Lung (tissue), 12 donors: ENCODE data around the gene CSNK2A3. TPM values are rescaled to one million over a fixed set of nuclear protein-coding genes. Genes with fewer than 3 reads are reported as not detected.

ENCODE experiments used
- ATAC-seq: fragments of 200-7000 bp; cut with Tn5 transposase; one replicate; pipeline ENCODE4 v1.9.1; 2020; ENCODE audit warnings: moderate number of reproducible peaks; ENCODE audit not compliant: insufficient read depth, low FRiP score
- DNase-seq, 3 donors: peaks; one replicate each; pipeline ENCODE4 v3.0.0-alpha.2; 2013 to 2017
- H3K27ac ChIP-seq, 2 donors: one replicate each; pipeline ENCODE4 v1.5.1; 2013; ENCODE audit warnings: mild to moderate bottlenecking in 2 of 2, moderate library complexity in 2 of 2, control low read depth in 1 of 2, inconsistent platforms in 1 of 2, low read depth in 1 of 2, low read length in 1 of 2
- H3K27me3 ChIP-seq, 3 donors: one replicate each; pipeline ENCODE4 v1.5.1; 2013; ENCODE audit warnings: low read length in 2 of 3; ENCODE audit not compliant: control insufficient read depth in 3 of 3, insufficient read depth in 3 of 3
- H3K36me3 ChIP-seq, 4 donors: one replicate each; pipeline ENCODE4 v1.5.1; 2013; ENCODE audit warnings: low read length in 4 of 4, mild to moderate bottlenecking in 1 of 4, moderate library complexity in 1 of 4; ENCODE audit not compliant: control insufficient read depth in 4 of 4, insufficient read depth in 4 of 4
- H3K4me1 ChIP-seq, 5 donors: one replicate each; pipeline ENCODE4 v1.5.1; 2013; ENCODE audit warnings: low read length in 5 of 5, mild to moderate bottlenecking in 2 of 5, moderate library complexity in 1 of 5; ENCODE audit not compliant: control insufficient read depth in 5 of 5, insufficient read depth in 5 of 5
- H3K4me3 ChIP-seq: one replicate; pipeline ENCODE4 v1.5.1; 2013; ENCODE audit warnings: mild to moderate bottlenecking, control low read depth, moderate library complexity
- H3K9ac ChIP-seq, 2 donors: one replicate each; pipeline ENCODE4 v1.5.1; 2013; ENCODE audit warnings: low read length in 2 of 2, control low read depth in 1 of 2; ENCODE audit not compliant: insufficient read depth in 1 of 2
- H3K9me3 ChIP-seq, 4 donors: one replicate each; pipeline ENCODE4 v1.5.1; 2013; ENCODE audit warnings: low read length in 3 of 4, mild to moderate bottlenecking in 1 of 4, moderate library complexity in 1 of 4; ENCODE audit not compliant: control insufficient read depth in 4 of 4, insufficient read depth in 3 of 4
- CTCF ChIP-seq: IDR thresholded peaks from 2 replicates; pipeline ENCODE4 v1.5.1; 2012; ENCODE audit warnings: mild to moderate bottlenecking; ENCODE audit errors: control extremely low read depth, extremely low read depth
- WGBS, 2 donors: extraction: QIAGEN DNeasy Blood & Tissue Kit; methylation state at CpG; one replicate each; pipeline ENCODE4 v1.1.7; 2013; 5-methylcytosine and 5-hydroxymethylcytosine counted together
- polyA plus RNA-seq, 2 donors: library from polyadenylated mRNA; stranded (reverse); fragments of 200-250 nt; gene quantifications; one replicate each; pipeline ENCODE4 v1.2.1, GENCODE V29; 2013
- total RNA-seq, 2 donors: library from RNA; depleted of rRNA in 1 of 2; stranded (reverse); fragments of >200 nt in 1 of 2; gene quantifications; one replicate each; pipeline ENCODE4 v1.2.1, GENCODE V29; 2014 to 2021
- donor health status: control.
- donor health status: control.
- donor health status: Bipolar disorder and iron deficiency.
- donor health status: healthy.
- donor health status: DM: yes; HTN: yes; CAD: no.

The CSNK2A3 gene
- total and polyA plus RNA-seq, 4 donors = 0.39 to 3.7 (median 1.6) TPM

- Histone ChIP-seq H3K4me3 (no peak overlapping the region), H3K36me3 (no peaks in the 10 kb centered on the region), H3K9me3 (no peaks in the 10 kb centered on the region), H3K27me3 (no peaks in the 10 kb centered on the region), H3K27ac (peak overlapping the region in 1 of 2 donors; percentile 41), H3K9ac (no peak overlapping the region), H3K4me1 (peaks cover 5 to 39% (median 20%) of the 10 kb centered on the region in 5 donors)
- ATAC-seq (no peak), DNase-seq (peak; percentile 87 to 98 (median 97))
- 61 to 66% methylated on average over 1 of the region's 1 CpG for WGBS, 2 donors
- no peak for TF ChIP-seq CTCF
Observed at GRCh38 chr11:11349870-11350337, 3.1 kb downstream of the CSNK2A3 start.

- no peaks in the 10 kb centered on the region for H3K36me3 ChIP-seq
- peak; percentile 39 to 66 (median 65) for DNase-seq
- H3K4me3 ChIP-seq = no peak overlapping the region
- WGBS, 2 donors = 57 to 69% methylated on average over 12 of the region's 12 CpGs
- H3K9me3 ChIP-seq = no peaks in the 10 kb centered on the region
- no peak overlapping the region for H3K27ac ChIP-seq
- no peak overlapping the region for H3K9ac ChIP-seq
- H3K27me3 ChIP-seq = no peaks in the 10 kb centered on the region
- H3K4me1 ChIP-seq = peaks cover 5 to 39% (median 20%) of the 10 kb centered on the region in 5 donors
- ATAC-seq = no peak
- TF ChIP-seq CTCF = no peak
Observed at GRCh38 chr11:11349106-11349825, 3.8 kb downstream of the CSNK2A3 start.

- H3K9me3 ChIP-seq = no peaks in the 10 kb centered on the region
- no peak overlapping the region for H3K9ac ChIP-seq
- H3K36me3 ChIP-seq = no peaks in the 10 kb centered on the region
- no peak for ATAC-seq
- no peak for TF ChIP-seq CTCF
- H3K27ac ChIP-seq = no peak overlapping the region
- no peak for DNase-seq
- H3K4me1 ChIP-seq = peaks cover 5 to 39% (median 20%) of the 10 kb centered on the region in 5 donors
- no peak overlapping the region for H3K4me3 ChIP-seq
- WGBS, 2 donors = 87 to 91% methylated on average over 5 of the region's 5 CpGs
- H3K27me3 ChIP-seq = no peaks in the 10 kb centered on the region
Observed at GRCh38 chr11:11348303-11348702, 4.7 kb downstream of the CSNK2A3 start.
